ENCODE measurements around the gene ACACA. TPM values are rescaled to one million over a fixed set of nuclear protein-coding genes. Genes with fewer than 3 reads are reported as not detected.

Gene ACACA
- total and polyA plus RNA-seq, 9 of the 15 experiments (the other 6 are each of a cell fraction or from before 2014, with no cell fraction given) = 35.9 to 135 (median 88.4) TPM

- no peak for TF ChIP-seq ZNF518B (CRISPR knock-in tag; IDR thresholded peaks at IDR 0.05)
- TF ChIP-seq NCOR1 (IDR thresholded peaks at IDR 0.05) = no peak
- no peak for TF ChIP-seq KLF6 (CRISPR knock-in tag; IDR thresholded peaks at IDR 0.05; ENCODE audit: borderline replicate concordance)
- no peak for TF ChIP-seq RFX7 (CRISPR knock-in tag; IDR thresholded peaks at IDR 0.05)
- TF ChIP-seq HDAC8 (tag; IDR thresholded peaks at IDR 0.05) = no peak
These were observed 316.7 kb downstream of the ACACA start (continued) for GRCh38 chr17:37089956-37090355.

GRCh38 chr17:37088913-37089312, 317.7 kb downstream of the ACACA start:
- Histone ChIP-seq H3K36me3 (ENCODE audit: control insufficient read depth, insufficient read depth, low read length) (peaks cover 96% of the 10 kb centered on the region), H3K9me1 (ENCODE audit: control insufficient read depth, insufficient read depth, low read length) (no peaks in the 10 kb centered on the region), H2AFZ (ENCODE audit: low read depth, low read length) (no peak overlapping the region), H4K20me1 (replicated peaks; ENCODE audit: control insufficient read depth, insufficient read depth, low read length) (no peaks in the 10 kb centered on the region), H3K9me3 (replicated peaks; ENCODE audit: control insufficient read depth, insufficient read depth, low read depth, low read length) (no peaks in the 10 kb centered on the region), H3K9ac (ENCODE audit: insufficient read depth in 1 of 2, low read depth in 2 of 2, low read length in 2 of 2) (no peak overlapping the region), H3K4me3 (no peak overlapping the region), H3K27ac (ENCODE audit: extremely low read depth, low read depth, low read length) (no peak overlapping the region), H3K27me3 (ENCODE audit: control insufficient read depth in 2 of 2, insufficient read depth in 2 of 2, low read length in 2 of 2) (no peaks in the 10 kb centered on the region), H3K4me2 (ENCODE audit: insufficient read depth, low read length) (no peak overlapping the region), H3K4me1 (replicated peaks in 1 of 2; ENCODE audit: control insufficient read depth in 2 of 2, insufficient read depth in 2 of 2, low read length in 2 of 2) (no peaks in the 10 kb centered on the region), H3K79me2 (ENCODE audit: control insufficient read depth, insufficient read depth, low read length) (no peaks in the 10 kb centered on the region)
- whole genome bisulfite sequencing (ENCODE audit: insufficient coverage, low coverage, missing lambda C conversion rate) = 90% methylated on average over 11 of the region's 11 CpGs
- intact Hi-C loops (cut with micrococcal nuclease) (no loop called here), in situ Hi-C loops (cut with MboI) (no loop called here)
- no peak for ATAC-seq
- BruUV-seq (replicated peaks) = no TSS peak
- CTCF ChIA-PET (ENCODE audit: low intra/inter-chr PET ratio) = interaction anchor here (1.6 kb wide), 1 partner anchor 285 kb away, joined by 5 read pairs; no protein-coding TSS in a partner anchor
- no peak for FAIRE-seq
- DNase-seq (ENCODE audit: extremely low read depth in 1 of 4, low spot score in 3 of 4) = no peak
- POLR2A ChIA-PET = interaction anchor here (0.7 kb wide), 1 partner anchor 28 kb away, joined by 3 read pairs; no protein-coding TSS in a partner anchor
- TF ChIP-seq RBM22 (IDR thresholded peaks at IDR 0.05; ENCODE audit: low read depth, low read length, poor library complexity, severe bottlenecking) (no peak), ZNF143 (CRISPR knock-in tag; IDR thresholded peaks at IDR 0.05) (no peak), HINFP (tag; conservative IDR thresholded peaks at IDR 0.05; ENCODE audit: low read depth) (no peak), NFYB (IDR thresholded peaks at IDR 0.05; ENCODE audit: extremely low read depth, insufficient read length) (no peak), HMBOX1 (IDR thresholded peaks at IDR 0.05) (no peak), E2F1 (CRISPR knock-in tag; IDR thresholded peaks at IDR 0.05) (no peak), RNF2 (IDR thresholded peaks at IDR 0.05) (no peak), HMG20A (CRISPR knock-in tag; conservative IDR thresholded peaks at IDR 0.05) (no peak), HMGN3 (IDR thresholded peaks at IDR 0.05; ENCODE audit: borderline replicate concordance, extremely low read depth, insufficient read length, low read depth, low read length) (no peak)

Data from K562 (cell line).